HepG2 (cell line): ENCODE data around the gene COLGALT1. TPM values are rescaled to one million over a fixed set of nuclear protein-coding genes. Genes with fewer than 3 reads are reported as not detected.
A peak's percentile ranks its signal among the peaks of the same experiment; 100 is the strongest.

ENCODE experiments used
- CREM ChIP-seq, 2 experiments: sonication (generic) in 1 of 2; formaldehyde crosslinking in 1 of 2; IDR thresholded peaks; 2 replicates each; pipeline versions ENCODE4 v1.4.0 to v1.6.1; 2016 to 2020; ENCODE audit warnings: antibody characterized with exemption in 1 of 2, mild to moderate bottlenecking in 1 of 2, missing genetic modification reagents in 1 of 2
- GZF1 ChIP-seq: sonication (generic); formaldehyde crosslinking; IDR thresholded peaks from 2 replicates; pipeline ENCODE4 v1.5.1; 2020; ENCODE audit warnings: mild to moderate bottlenecking, missing genetic modification reagents
- IKZF1 ChIP-seq: fragments of 450-650 bp; IDR thresholded peaks from 2 replicates; pipeline ENCODE4 v1.7.1; 2016
- MBNL3 ChIP-seq: fragments of 250-450 bp; sonication (Bioruptor Pico); conservative IDR thresholded peaks from 2 replicates; pipeline ENCODE4 v1.8.0; 2022; ENCODE audit warnings: mild to moderate bottlenecking, inconsistent platforms
- NFKBIZ ChIP-seq: IDR thresholded peaks from 2 replicates; pipeline ENCODE4 v1.6.1; 2018; ENCODE audit warnings: missing genetic modification reagents, missing compliant biosample characterization
- PAXIP1 ChIP-seq: sonication (generic); formaldehyde crosslinking; conservative IDR thresholded peaks from 2 replicates; pipeline ENCODE4 v1.4.0; 2020; ENCODE audit warnings: mild to moderate bottlenecking, missing genetic modification reagents, moderate library complexity
- PHF20 ChIP-seq: sonication (generic); formaldehyde crosslinking; IDR thresholded peaks from 2 replicates; pipeline ENCODE4 v1.5.0; 2020; ENCODE audit warnings: mild to moderate bottlenecking, missing genetic modification reagents
- THAP7 ChIP-seq: sonication (generic); formaldehyde crosslinking; IDR thresholded peaks from 2 replicates; pipeline ENCODE4 v1.8.1; 2023; ENCODE audit warnings: mild to moderate bottlenecking, missing genetic modification reagents
- ZBTB38 ChIP-seq: sonication (generic); formaldehyde crosslinking; IDR thresholded peaks from 2 replicates; pipeline ENCODE4 v1.5.1; 2020; ENCODE audit warnings: mild to moderate bottlenecking, missing genetic modification reagents
- ZNF207 ChIP-seq: fragments of 450-650 bp; IDR thresholded peaks from 2 replicates; pipeline ENCODE4 v1.6.1; 2016; ENCODE audit warnings: antibody characterized with exemption, borderline replicate concordance
- ZNF318 ChIP-seq: sonication (generic); formaldehyde crosslinking; IDR thresholded peaks from 2 replicates; pipeline ENCODE4 v1.4.0; 2020; ENCODE audit warnings: mild to moderate bottlenecking, missing genetic modification reagents
- ZNF496 ChIP-seq: sonication (generic); formaldehyde crosslinking; IDR thresholded peaks from 2 replicates; pipeline ENCODE4 v1.8.1; 2023; ENCODE audit warnings: mild to moderate bottlenecking, moderate library complexity, missing genetic modification reagents; ENCODE audit not compliant: insufficient replicate concordance
- ZNF556 ChIP-seq: sonication (generic); formaldehyde crosslinking; IDR thresholded peaks from 2 replicates; pipeline ENCODE4 v1.4.0; 2020; ENCODE audit warnings: mild to moderate bottlenecking, missing genetic modification reagents, borderline replicate concordance
- ZSCAN9 ChIP-seq: IDR thresholded peaks from 2 replicates; pipeline ENCODE4 v1.6.1; 2016; ENCODE audit warnings: borderline replicate concordance
- polyA plus RNA-seq, 8 experiments: library from polyadenylated mRNA; depleted of rRNA in 3 of 8; stranded (reverse) in 7 of 8; unstranded in 1 of 8; fragments of >200 nt; fragmentation: Illumina TruSeq in 4 of 8; extraction: Trizol in 4 of 8; gene quantifications; 2 replicates each; pipeline versions ENCODE4 v1.2.1 to v1.2.3, GENCODE V29; 2011 to 2016; ENCODE audit warnings: low read depth in 4 of 8, missing spikeins in 1 of 8, mixed read lengths in 1 of 8; ENCODE audit not compliant: insufficient read depth in 1 of 8
- total RNA-seq, 5 experiments: library from RNA; depleted of rRNA; stranded (reverse); fragments of >200 nt; fragmentation: Illumina TruSeq; extraction: Trizol; gene quantifications; 2 replicates each; pipeline ENCODE4 v1.2.3, GENCODE V29; 2016; ENCODE audit warnings: low read depth in 1 of 5
- TF ChIP-seq, protein P1 (sequence below): IDR thresholded peaks from 2 replicates; pipeline ENCODE4 v1.6.1; 2018; ENCODE audit warnings: missing genetic modification reagents

COLGALT1 gene
- total and polyA plus RNA-seq, 2 of the 13 experiments (the other 11 are each of a cell fraction or from before 2014, with no cell fraction given) = 58.0 to 211 TPM

DNA sequence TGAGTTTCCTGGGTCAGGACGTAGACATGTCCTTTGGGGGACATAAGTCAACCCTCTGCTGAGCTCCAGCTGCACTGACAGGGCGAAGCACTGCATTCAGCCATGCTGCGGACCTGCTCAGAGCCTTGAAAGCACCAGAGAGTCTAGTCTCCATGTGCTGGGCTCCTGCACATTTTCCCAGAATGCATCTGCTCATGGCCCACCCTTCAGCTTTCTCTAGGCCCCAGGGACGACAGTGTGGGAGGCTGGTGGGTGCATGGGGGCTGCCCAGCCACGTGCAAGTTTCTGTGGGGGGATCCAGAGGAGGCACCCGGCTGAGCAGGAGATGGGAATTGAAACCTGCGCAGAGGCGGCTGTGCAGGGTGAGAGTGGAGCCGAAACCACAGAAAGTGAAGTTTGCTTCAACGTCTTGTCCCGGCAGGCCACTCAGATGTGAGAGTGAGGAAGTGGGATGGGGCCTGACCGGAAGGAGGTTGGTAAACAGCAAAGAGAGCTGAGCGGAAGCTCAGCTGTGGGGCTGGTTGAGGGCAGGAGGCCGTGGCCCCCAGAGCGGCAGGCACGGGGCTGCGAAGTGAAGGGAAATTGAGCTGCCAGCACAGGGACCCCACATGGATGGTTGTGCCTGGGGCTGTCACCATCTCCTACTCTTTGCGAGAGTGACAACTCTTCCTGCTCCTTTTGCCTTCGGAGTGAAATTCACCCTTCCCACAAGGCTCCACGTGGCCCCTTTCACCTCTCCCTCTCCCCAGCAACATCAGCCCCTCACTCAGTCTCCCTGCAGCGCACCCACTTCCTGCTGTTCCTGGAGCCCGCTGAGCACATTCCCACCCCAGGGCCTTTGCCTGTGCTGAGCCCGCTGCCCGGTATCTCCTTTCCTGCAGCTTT lies 32.2 kb upstream of the COLGALT1 start (continued):
- TF ChIP-seq ZNF556 (CRISPR knock-in tag) = no peak
- no peak for TF ChIP-seq ZNF318 (CRISPR knock-in tag)
- TF ChIP-seq ZBTB38 = peak; percentile 48; the same call in 1 of the 2 replicates
- no peak for TF ChIP-seq ZNF496 (CRISPR knock-in tag)
- TF ChIP-seq MBNL3 = no peak
- no peak for TF ChIP-seq ZNF207
- TF ChIP-seq, protein P1, sequence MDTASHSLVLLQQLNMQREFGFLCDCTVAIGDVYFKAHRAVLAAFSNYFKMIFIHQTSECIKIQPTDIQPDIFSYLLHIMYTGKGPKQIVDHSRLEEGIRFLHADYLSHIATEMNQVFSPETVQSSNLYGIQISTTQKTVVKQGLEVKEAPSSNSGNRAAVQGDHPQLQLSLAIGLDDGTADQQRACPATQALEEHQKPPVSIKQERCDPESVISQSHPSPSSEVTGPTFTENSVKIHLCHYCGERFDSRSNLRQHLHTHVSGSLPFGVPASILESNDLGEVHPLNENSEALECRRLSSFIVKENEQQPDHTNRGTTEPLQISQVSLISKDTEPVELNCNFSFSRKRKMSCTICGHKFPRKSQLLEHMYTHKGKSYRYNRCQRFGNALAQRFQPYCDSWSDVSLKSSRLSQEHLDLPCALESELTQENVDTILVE (CRISPR knock-in tag) = no peak
- TF ChIP-seq CREM (IDR thresholded peaks at IDR 0.05) = no peak
- TF ChIP-seq CREM (CRISPR knock-in tag; IDR thresholded peaks at IDR 0.05) = no peak
- no peak for TF ChIP-seq THAP7 (CRISPR knock-in tag)
- TF ChIP-seq GZF1 (CRISPR knock-in tag) = no peak
- 0 out of 2 replicates have a peak, but pooled peaks have one; percentile 24 for TF ChIP-seq PHF20 (CRISPR knock-in tag)
- no peak for TF ChIP-seq IKZF1
- no peak for TF ChIP-seq PAXIP1 (CRISPR knock-in tag)
- no peak for TF ChIP-seq ZSCAN9 (CRISPR knock-in tag)
- no peak for TF ChIP-seq NFKBIZ (CRISPR knock-in tag)
